NB4 (cell line): Measurements from ENCODE around the gene COLEC11.

Experiments used
- CTCF ChIP-seq: IDR thresholded peaks from one replicate; pipeline ENCODE4 v1.5.1; 2012; ENCODE audit warnings: low read depth, low read length
- POLR2A ChIP-seq: IDR thresholded peaks from 2 replicates; pipeline ENCODE4 v1.6.1; 2011; ENCODE audit warnings: mild to moderate bottlenecking; ENCODE audit not compliant: insufficient read length; ENCODE audit errors: extremely low read depth

- no peak for TF ChIP-seq CTCF
- TF ChIP-seq POLR2A: no peak
These were observed 9.4 kb upstream of the COLEC11 start for GRCh38 chr2:3585261-3586109.
